ENCODE measurements around the gene MB. TPM values are rescaled to one million over a fixed set of nuclear protein-coding genes. Genes with fewer than 3 reads are reported as not detected.

Gene MB
- total RNA-seq, 1 experiment from 2014 or later, result 1.5 TPM

DNA sequence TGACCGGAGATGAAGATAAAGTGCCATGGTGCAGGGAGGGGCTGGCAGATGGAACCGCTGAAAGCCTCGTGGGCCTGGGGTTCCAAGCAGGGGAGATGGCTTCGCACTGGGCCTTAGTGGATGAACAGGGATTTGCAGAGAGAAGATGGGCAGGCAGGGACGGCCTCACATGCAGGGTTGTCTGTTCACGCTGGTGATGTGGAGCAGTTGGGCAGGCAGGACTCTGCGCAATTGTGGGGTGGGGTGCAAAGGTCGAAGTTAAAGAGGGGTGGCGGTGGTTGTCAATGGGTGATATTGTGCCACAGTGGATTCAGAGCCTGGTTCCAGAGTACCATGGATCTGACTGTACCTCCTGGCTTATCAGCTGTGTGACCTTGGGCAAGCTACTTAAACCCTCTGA is 7.9 kb downstream of the MB start:
- ChIA-PET RAD21 (ENCODE audit: low non-redundant PET in 1 of 2, low total read pairs in 2 of 2, uncharacterized antibody in 2 of 2, unreplicated experiment in 2 of 2) (no interaction called here), POLR2A (no interaction called here), CTCF (no interaction called here)
- DNase-seq (ENCODE audit: low read depth, low spot score) (no peak), ATAC-seq (no peak)
- Histone ChIP-seq H3K79me2 (ENCODE audit: insufficient read depth, low read length) (no peaks in the 10 kb centered on the region), H3K4me1 (ENCODE audit: control insufficient read depth in 1 of 2, insufficient read depth in 2 of 2, low read length in 2 of 2) (peaks cover 5 to 10% of the 10 kb centered on the region in 2 experiments; a peak in 3 of 4 replicates), H3K9me3 (ENCODE audit: control insufficient read depth in 1 of 2, insufficient read depth in 1 of 2, low read depth in 1 of 2, low read length in 2 of 2) (no peaks in the 10 kb centered on the region), H3K36me3 (ENCODE audit: control insufficient read depth in 1 of 2, insufficient read depth in 2 of 2, low read length in 2 of 2) (no peaks in the 10 kb centered on the region), H3K27me3 (ENCODE audit: insufficient read depth, low read length) (no peaks in the 10 kb centered on the region), H3K9ac (ENCODE audit: low read length) (no peak overlapping the region), H3K27ac (ENCODE audit: low read depth, low read length) (no peak overlapping the region), H3K4me2 (ENCODE audit: low read length) (no peak overlapping the region), H3K9me2 (ENCODE audit: insufficient read depth) (no peaks in the 10 kb centered on the region), H4K20me1 (ENCODE audit: insufficient read depth) (no peaks in the 10 kb centered on the region), H2AFZ (ENCODE audit: low read depth, low read length, poor library complexity, severe bottlenecking) (no peak overlapping the region), H3K4me3 (replicated peaks in 1 of 2; ENCODE audit: low read depth in 1 of 2, low read length in 2 of 2) (no peak overlapping the region)
- no TSS peak for BruUV-seq (replicated peaks)
- intact Hi-C loops (cut with micrococcal nuclease), result no loop called here
- TF ChIP-seq ELF1 (IDR thresholded peaks at IDR 0.05; ENCODE audit: borderline replicate concordance, low read depth) (no peak), CBX3 (IDR thresholded peaks at IDR 0.05; ENCODE audit: low read depth) (no peak), SP1 (IDR thresholded peaks at IDR 0.05; ENCODE audit: low read depth) (no peak)

- ChIA-PET CTCF (no interaction called here), RAD21 (ENCODE audit: low non-redundant PET in 1 of 2, low total read pairs in 2 of 2, uncharacterized antibody in 2 of 2, unreplicated experiment in 2 of 2) (no interaction called here), POLR2A (no interaction called here)
- Histone ChIP-seq H3K4me3 (replicated peaks in 1 of 2; ENCODE audit: low read depth in 1 of 2, low read length in 2 of 2) (no peak overlapping the region), H3K79me2 (ENCODE audit: insufficient read depth, low read length) (no peaks in the 10 kb centered on the region), H3K36me3 (ENCODE audit: control insufficient read depth in 1 of 2, insufficient read depth in 2 of 2, low read length in 2 of 2) (no peaks in the 10 kb centered on the region), H2AFZ (ENCODE audit: low read depth, low read length, poor library complexity, severe bottlenecking) (no peak overlapping the region), H3K9me3 (ENCODE audit: control insufficient read depth in 1 of 2, insufficient read depth in 1 of 2, low read depth in 1 of 2, low read length in 2 of 2) (no peaks in the 10 kb centered on the region), H3K9me2 (ENCODE audit: insufficient read depth) (no peaks in the 10 kb centered on the region), H3K27ac (ENCODE audit: low read depth, low read length) (no peak overlapping the region), H4K20me1 (ENCODE audit: insufficient read depth) (no peaks in the 10 kb centered on the region), H3K27me3 (ENCODE audit: insufficient read depth, low read length) (no peaks in the 10 kb centered on the region), H3K9ac (ENCODE audit: low read length) (no peak overlapping the region), H3K4me2 (ENCODE audit: low read length) (no peak overlapping the region), H3K4me1 (ENCODE audit: control insufficient read depth in 1 of 2, insufficient read depth in 2 of 2, low read length in 2 of 2) (peaks cover 6 to 12% of the 10 kb centered on the region in 2 experiments; a peak in 3 of 4 replicates)
- BruUV-seq (replicated peaks), result no TSS peak
- DNase-seq (ENCODE audit: low read depth, low spot score) (no peak), ATAC-seq (no peak)
- intact Hi-C loops (cut with micrococcal nuclease), result no loop called here
- TF ChIP-seq RAD21 (IDR thresholded peaks at IDR 0.05; ENCODE audit: low read depth) (no peak), EZH2phosphoT487 (IDR thresholded peaks at IDR 0.05; ENCODE audit: borderline replicate concordance) (no peak), EZH2 (IDR thresholded peaks at IDR 0.05) (no peak), POLR2AphosphoS5 (IDR thresholded peaks at IDR 0.05; ENCODE audit: low read depth, low read length) (no peak), ELF1 (IDR thresholded peaks at IDR 0.05; ENCODE audit: borderline replicate concordance, low read depth) (no peak), REST (IDR thresholded peaks at IDR 0.05; ENCODE audit: low read depth) (no peak), CEBPB (IDR thresholded peaks at IDR 0.05; ENCODE audit: low read depth) (no peak), YY1 (IDR thresholded peaks at IDR 0.05; ENCODE audit: extremely low read depth, insufficient replicate concordance, low read depth, low read length) (no peak), TCF7L2 (IDR thresholded peaks at IDR 0.05; ENCODE audit: borderline replicate concordance, extremely low read depth, insufficient read depth, insufficient read length) (no peak)
- TF ChIP-seq, protein P1, sequence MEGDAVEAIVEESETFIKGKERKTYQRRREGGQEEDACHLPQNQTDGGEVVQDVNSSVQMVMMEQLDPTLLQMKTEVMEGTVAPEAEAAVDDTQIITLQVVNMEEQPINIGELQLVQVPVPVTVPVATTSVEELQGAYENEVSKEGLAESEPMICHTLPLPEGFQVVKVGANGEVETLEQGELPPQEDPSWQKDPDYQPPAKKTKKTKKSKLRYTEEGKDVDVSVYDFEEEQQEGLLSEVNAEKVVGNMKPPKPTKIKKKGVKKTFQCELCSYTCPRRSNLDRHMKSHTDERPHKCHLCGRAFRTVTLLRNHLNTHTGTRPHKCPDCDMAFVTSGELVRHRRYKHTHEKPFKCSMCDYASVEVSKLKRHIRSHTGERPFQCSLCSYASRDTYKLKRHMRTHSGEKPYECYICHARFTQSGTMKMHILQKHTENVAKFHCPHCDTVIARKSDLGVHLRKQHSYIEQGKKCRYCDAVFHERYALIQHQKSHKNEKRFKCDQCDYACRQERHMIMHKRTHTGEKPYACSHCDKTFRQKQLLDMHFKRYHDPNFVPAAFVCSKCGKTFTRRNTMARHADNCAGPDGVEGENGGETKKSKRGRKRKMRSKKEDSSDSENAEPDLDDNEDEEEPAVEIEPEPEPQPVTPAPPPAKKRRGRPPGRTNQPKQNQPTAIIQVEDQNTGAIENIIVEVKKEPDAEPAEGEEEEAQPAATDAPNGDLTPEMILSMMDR (IDR thresholded peaks at IDR 0.05 in 2 of 3, conservative IDR thresholded peaks at IDR 0.05 in 1 of 3; ENCODE audit: borderline replicate concordance in 1 of 3, insufficient read depth in 1 of 3, low read depth in 2 of 3, low read length in 2 of 3), result no peak
- TF ChIP-seq, protein P2, sequence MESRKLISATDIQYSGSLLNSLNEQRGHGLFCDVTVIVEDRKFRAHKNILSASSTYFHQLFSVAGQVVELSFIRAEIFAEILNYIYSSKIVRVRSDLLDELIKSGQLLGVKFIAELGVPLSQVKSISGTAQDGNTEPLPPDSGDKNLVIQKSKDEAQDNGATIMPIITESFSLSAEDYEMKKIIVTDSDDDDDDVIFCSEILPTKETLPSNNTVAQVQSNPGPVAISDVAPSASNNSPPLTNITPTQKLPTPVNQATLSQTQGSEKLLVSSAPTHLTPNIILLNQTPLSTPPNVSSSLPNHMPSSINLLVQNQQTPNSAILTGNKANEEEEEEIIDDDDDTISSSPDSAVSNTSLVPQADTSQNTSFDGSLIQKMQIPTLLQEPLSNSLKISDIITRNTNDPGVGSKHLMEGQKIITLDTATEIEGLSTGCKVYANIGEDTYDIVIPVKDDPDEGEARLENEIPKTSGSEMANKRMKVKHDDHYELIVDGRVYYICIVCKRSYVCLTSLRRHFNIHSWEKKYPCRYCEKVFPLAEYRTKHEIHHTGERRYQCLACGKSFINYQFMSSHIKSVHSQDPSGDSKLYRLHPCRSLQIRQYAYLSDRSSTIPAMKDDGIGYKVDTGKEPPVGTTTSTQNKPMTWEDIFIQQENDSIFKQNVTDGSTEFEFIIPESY (IDR thresholded peaks at IDR 0.05; ENCODE audit: extremely low read depth, insufficient replicate concordance, low read length), result no peak
These were observed 9.0 kb downstream of the MB start for GRCh38 chr22:35608088-35608487.
